ENCODE measurements around the gene EIF5.

- TF ChIP-seq CTCF (tag by site-specific recombination; IDR thresholded peaks at IDR 0.05) = no peak
- TF ChIP-seq, protein P1, sequence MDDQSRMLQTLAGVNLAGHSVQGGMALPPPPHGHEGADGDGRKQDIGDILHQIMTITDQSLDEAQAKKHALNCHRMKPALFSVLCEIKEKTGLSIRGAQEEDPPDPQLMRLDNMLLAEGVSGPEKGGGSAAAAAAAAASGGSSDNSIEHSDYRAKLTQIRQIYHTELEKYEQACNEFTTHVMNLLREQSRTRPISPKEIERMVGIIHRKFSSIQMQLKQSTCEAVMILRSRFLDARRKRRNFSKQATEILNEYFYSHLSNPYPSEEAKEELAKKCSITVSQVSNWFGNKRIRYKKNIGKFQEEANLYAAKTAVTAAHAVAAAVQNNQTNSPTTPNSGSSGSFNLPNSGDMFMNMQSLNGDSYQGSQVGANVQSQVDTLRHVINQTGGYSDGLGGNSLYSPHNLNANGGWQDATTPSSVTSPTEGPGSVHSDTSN (CRISPR knock-in tag; IDR thresholded peaks at IDR 0.05) = no peak
- TF ChIP-seq ZNF398 (tag by site-specific recombination; IDR thresholded peaks at IDR 0.05) = no peak
- TF ChIP-seq ZNF488 (tag by site-specific recombination; IDR thresholded peaks at IDR 0.05) = no peak
- TF ChIP-seq ZNF184 (tag by site-specific recombination; IDR thresholded peaks at IDR 0.05) = no peak
- no peak for TF ChIP-seq ZNF280D (tag by site-specific recombination; IDR thresholded peaks at IDR 0.05)
- no peak for TF ChIP-seq MEIS1 (CRISPR knock-in tag; IDR thresholded peaks at IDR 0.05; ENCODE audit: borderline replicate concordance)
- TF ChIP-seq KLF9 (tag by site-specific recombination; IDR thresholded peaks at IDR 0.05; ENCODE audit: low read depth) = no peak
- no peak for TF ChIP-seq ZNF274 (IDR thresholded peaks at IDR 0.05; ENCODE audit: low read length)
- TF ChIP-seq ZNF274 (tag by site-specific recombination; IDR thresholded peaks at IDR 0.05; ENCODE audit: borderline replicate concordance) = no peak
- TF ChIP-seq ZNF335 (tag by site-specific recombination; conservative IDR thresholded peaks at IDR 0.05) = no peak
- TF ChIP-seq, protein P2, sequence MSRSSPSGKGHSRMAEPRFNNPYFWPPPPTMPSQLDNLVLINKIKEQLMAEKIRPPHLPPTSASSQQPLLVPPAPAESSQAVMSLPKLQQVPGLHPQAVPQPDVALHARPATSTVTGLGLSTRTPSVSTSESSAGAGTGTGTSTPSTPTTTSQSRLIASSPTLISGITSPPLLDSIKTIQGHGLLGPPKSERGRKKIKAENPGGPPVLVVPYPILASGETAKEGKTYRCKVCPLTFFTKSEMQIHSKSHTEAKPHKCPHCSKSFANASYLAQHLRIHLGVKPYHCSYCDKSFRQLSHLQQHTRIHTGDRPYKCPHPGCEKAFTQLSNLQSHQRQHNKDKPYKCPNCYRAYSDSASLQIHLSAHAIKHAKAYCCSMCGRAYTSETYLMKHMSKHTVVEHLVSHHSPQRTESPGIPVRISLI (tag by site-specific recombination; IDR thresholded peaks at IDR 0.05) = no peak
Observed at GRCh38 chr14:103326078-103326477, 8.0 kb upstream of the EIF5 start.
